HepG2 (cell line): ENCODE measurements around the gene HMCN2. TPM values are rescaled to one million over a fixed set of nuclear protein-coding genes. Genes with fewer than 3 reads are reported as not detected.

ENCODE experiments used
- ATAC-seq: fragments of 200-7000 bp; cut with Tn5 transposase; 3 replicates; pipeline ENCODE4 v1.9.1; 2020; ENCODE audit warnings: mild to moderate bottlenecking, moderate library complexity
- BruUV-seq: library from RNA; stranded (reverse); fragments of 400-500 nt; replicated peaks from 2 replicates; lab custom pipeline; 2021; lab: Mats Ljungman, UMichigan
- CTCF ChIA-PET: fragments of 300-600 bp; formaldehyde crosslinking; extraction: SDS; loops from one replicate; lab custom pipeline; 2021; ENCODE audit warnings: low total read pairs, inconsistent platforms, low intra/inter-chr PET ratio; lab: Yijun Ruan, JAX
- POLR2A ChIA-PET: fragments of 350-600 bp; sonication (Branson Sonifier 250); formaldehyde crosslinking; loops from one replicate; lab custom pipeline; 2020; ENCODE audit warnings: antibody characterized with exemption, inconsistent platforms; lab: Yijun Ruan, JAX
- DNase-seq: peaks from one replicate; pipeline ENCODE4 v3.0.0-alpha.2; 2015; ENCODE audit warnings: low spot score
- FAIRE-seq: peaks from 3 replicates; lab custom pipeline; 2011; peaks lifted over from hg19 to GRCh38; lab: Jason Lieb, UNC
- H2AFZ ChIP-seq: one replicate; pipeline ENCODE4 v1.6.1; 2011; ENCODE audit warnings: low read length, inconsistent platforms
- H3K27ac ChIP-seq: fragments of 300-600 bp; 3 replicates; pipeline ENCODE4 v1.8.0; 2011; ENCODE audit warnings: mixed run types, mild to moderate bottlenecking, mixed read lengths, low read length, inconsistent platforms; ENCODE audit not compliant: insufficient read depth; ENCODE audit errors: extremely low read length
- H3K27me3 ChIP-seq, 2 experiments: fragments of 200-600 bp in 1 of 2; 2 replicates in 1 of 2; 3 replicates in 1 of 2; pipeline versions ENCODE4 v1.6.0 to v1.8.0; 2011; ENCODE audit warnings: low read length in 2 of 2, mild to moderate bottlenecking in 2 of 2, moderate library complexity in 2 of 2, inconsistent platforms in 1 of 2; ENCODE audit not compliant: insufficient read depth in 2 of 2, control insufficient read depth in 1 of 2
- H3K36me3 ChIP-seq, 2 experiments: fragments of 200-600 bp in 1 of 2; replicated peaks in 1 of 2; 2 replicates in 1 of 2; 3 replicates in 1 of 2; pipeline versions ENCODE4 v1.5.1 to v1.8.0; 2011; ENCODE audit warnings: low read length in 2 of 2, inconsistent platforms in 1 of 2; ENCODE audit not compliant: insufficient read depth in 2 of 2, control insufficient read depth in 1 of 2
- H3K4me1 ChIP-seq: 2 replicates; pipeline ENCODE4 v1.5.1; 2012; ENCODE audit warnings: low read length, inconsistent platforms; ENCODE audit not compliant: insufficient read depth
- H3K4me2 ChIP-seq: 2 replicates; pipeline ENCODE4 v1.6.0; 2011; ENCODE audit warnings: low read depth, low read length, inconsistent platforms
- H3K4me3 ChIP-seq, 3 experiments: fragments of 200-600 bp in 1 of 3; sonication (generic), shearing (Covaris generic) in 1 of 3; replicated peaks in 1 of 3; 2 replicates each; pipeline ENCODE4 v1.5.1; 2011 to 2016; ENCODE audit warnings: low read length in 3 of 3, inconsistent platforms in 2 of 3, low read depth in 2 of 3, mild to moderate bottlenecking in 2 of 3, control low read depth in 1 of 3, mixed read lengths in 1 of 3; ENCODE audit not compliant: insufficient read depth in 1 of 3
- H3K79me2 ChIP-seq: one replicate; pipeline ENCODE4 v1.6.1; 2011; ENCODE audit warnings: low read length, inconsistent platforms; ENCODE audit not compliant: insufficient read depth
- H3K9ac ChIP-seq: 2 replicates; pipeline ENCODE4 v1.6.0; 2011; ENCODE audit warnings: mild to moderate bottlenecking, low read depth, low read length, inconsistent platforms; ENCODE audit not compliant: insufficient read depth
- H3K9me3 ChIP-seq: 2 replicates; pipeline ENCODE4 v1.5.1; 2012; ENCODE audit warnings: mild to moderate bottlenecking, low read length
- H4K20me1 ChIP-seq: 2 replicates; pipeline ENCODE4 v1.6.0; 2011; ENCODE audit warnings: inconsistent platforms, mild to moderate bottlenecking, low read length, moderate library complexity; ENCODE audit not compliant: insufficient read depth
- GABPB1 ChIP-seq: IDR thresholded peaks from 2 replicates; pipeline ENCODE4 v1.6.1; 2016; ENCODE audit warnings: mild to moderate bottlenecking, missing genetic modification reagents, moderate library complexity, missing compliant biosample characterization
- HOXA3 ChIP-seq: sonication (generic); formaldehyde crosslinking; IDR thresholded peaks from 2 replicates; pipeline ENCODE4 v1.5.0; 2020; ENCODE audit warnings: missing genetic modification reagents
- MLX ChIP-seq: IDR thresholded peaks from 2 replicates; pipeline ENCODE4 v1.6.1; 2016
- ZNF768 ChIP-seq: sonication (generic); formaldehyde crosslinking; IDR thresholded peaks from 2 replicates; pipeline ENCODE4 v1.4.0; 2020; ENCODE audit warnings: missing genetic modification reagents
- WGBS: methylation state at CpG from one replicate; pipeline ENCODE4 v1.1.6; 2017; ENCODE audit warnings: low lambda C conversion rate; 5-methylcytosine and 5-hydroxymethylcytosine counted together
- in situ Hi-C: cut with HindIII; loops from 2 replicates; pipeline ENCODE4 v1.10.0; 2017; ENCODE audit warnings: low pct_unique_long_range_greater_than_20kb; ENCODE audit not compliant: extremely low pct_ligation_motif_present
- intact Hi-C: fragments of 100-400 bp; cut with micrococcal nuclease; formaldehyde crosslinking; loops from one replicate; pipeline ENCODE4 v1.10.0; 2022; ENCODE audit not compliant: unreplicated experiment
- polyA plus RNA-seq, 8 experiments: library from polyadenylated mRNA; depleted of rRNA in 3 of 8; stranded (reverse) in 7 of 8; unstranded in 1 of 8; fragments of >200 nt; fragmentation: Illumina TruSeq in 4 of 8; extraction: Trizol in 4 of 8; gene quantifications; 2 replicates each; pipeline versions ENCODE4 v1.2.1 to v1.2.3, GENCODE V29; 2011 to 2016; ENCODE audit warnings: low read depth in 4 of 8, missing spikeins in 1 of 8, mixed read lengths in 1 of 8; ENCODE audit not compliant: insufficient read depth in 1 of 8
- total RNA-seq, 5 experiments: library from RNA; depleted of rRNA; stranded (reverse); fragments of >200 nt; fragmentation: Illumina TruSeq; extraction: Trizol; gene quantifications; 2 replicates each; pipeline ENCODE4 v1.2.3, GENCODE V29; 2016; ENCODE audit warnings: low read depth in 1 of 5
- TF ChIP-seq, protein P1 (sequence below): sonication (generic); formaldehyde crosslinking; IDR thresholded peaks from 2 replicates; pipeline ENCODE4 v1.5.0; 2020; ENCODE audit warnings: mild to moderate bottlenecking, missing genetic modification reagents, borderline replicate concordance

HMCN2 gene
- total and polyA plus RNA-seq, 2 of the 13 experiments (the other 11 are each of a cell fraction or from before 2014, with no cell fraction given): 0.09 TPM; not detected in 1

DNA sequence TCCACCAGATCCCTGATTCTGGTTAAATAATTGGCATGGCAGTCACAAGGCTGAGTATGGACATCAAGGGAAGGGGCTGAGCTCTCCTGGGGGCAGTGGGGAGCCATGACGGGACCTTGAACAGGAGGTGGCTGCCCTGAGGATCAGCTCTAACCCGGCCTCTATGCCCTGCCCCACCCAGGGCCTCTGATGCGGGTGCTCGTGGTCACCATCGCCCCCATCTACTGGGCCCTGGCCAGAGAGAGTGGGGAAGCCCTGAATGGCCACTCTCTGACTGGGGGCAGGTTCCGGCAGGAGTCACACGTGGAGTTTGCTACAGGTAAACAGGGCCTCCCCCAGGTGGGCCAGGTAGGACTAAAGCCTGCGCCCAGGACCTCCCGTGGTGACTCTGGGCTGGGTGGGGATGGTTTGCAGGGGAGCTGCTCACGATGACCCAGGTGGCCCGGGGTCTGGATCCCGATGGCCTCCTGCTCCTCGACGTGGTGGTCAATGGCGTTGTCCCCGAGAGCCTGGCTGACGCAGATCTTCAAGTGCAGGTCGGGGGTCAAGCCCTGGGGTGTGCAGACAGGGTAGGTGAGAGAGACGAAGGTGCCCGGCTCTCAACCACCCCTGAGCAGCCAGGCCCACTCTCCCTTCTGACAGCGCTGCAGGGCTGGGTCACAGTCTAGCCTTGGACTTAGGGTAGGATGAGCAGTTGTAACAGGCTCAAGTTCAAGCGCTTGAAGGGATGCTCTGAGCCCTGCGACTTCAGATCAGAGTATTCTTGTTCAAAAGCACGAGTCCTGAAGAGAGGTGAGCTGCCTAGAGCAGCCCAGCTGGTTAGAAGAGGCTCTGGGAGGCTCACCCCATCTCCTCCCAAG is 159.3 kb downstream of the HMCN2 start:
- Histone ChIP-seq H4K20me1 (no peaks in the 10 kb centered on the region), H3K79me2 (no peaks in the 10 kb centered on the region), H3K4me1 (peaks cover 33% of the 10 kb centered on the region), H3K9ac (no peak overlapping the region), H3K36me3 (no peaks in the 10 kb centered on the region), H3K27ac (no peak overlapping the region), H3K27me3 (peaks cover 3 to 35% of the 10 kb centered on the region in 2 experiments; a peak in 4 of 5 replicates), H3K4me3 (no peak overlapping the region), H2AFZ (no peak overlapping the region), H3K9me3 (no peaks in the 10 kb centered on the region), H3K4me2 (no peak overlapping the region)
- POLR2A ChIA-PET: interaction anchor here (1.0 kb wide), 1 partner anchor 21 kb away, joined by 3 read pairs; no protein-coding TSS in a partner anchor
- CTCF ChIA-PET: no interaction called here
- 0 out of 2 replicates have a peak, but pooled peaks have one; percentile 4 for TF ChIP-seq GABPB1 (CRISPR knock-in tag)
- TF ChIP-seq ZNF768 (CRISPR knock-in tag): peak; percentile 30; the same call in 1 of the 2 replicates
- TF ChIP-seq HOXA3 (CRISPR knock-in tag): no peak
- no peak for TF ChIP-seq MLX (CRISPR knock-in tag)
- TF ChIP-seq, protein P1, sequence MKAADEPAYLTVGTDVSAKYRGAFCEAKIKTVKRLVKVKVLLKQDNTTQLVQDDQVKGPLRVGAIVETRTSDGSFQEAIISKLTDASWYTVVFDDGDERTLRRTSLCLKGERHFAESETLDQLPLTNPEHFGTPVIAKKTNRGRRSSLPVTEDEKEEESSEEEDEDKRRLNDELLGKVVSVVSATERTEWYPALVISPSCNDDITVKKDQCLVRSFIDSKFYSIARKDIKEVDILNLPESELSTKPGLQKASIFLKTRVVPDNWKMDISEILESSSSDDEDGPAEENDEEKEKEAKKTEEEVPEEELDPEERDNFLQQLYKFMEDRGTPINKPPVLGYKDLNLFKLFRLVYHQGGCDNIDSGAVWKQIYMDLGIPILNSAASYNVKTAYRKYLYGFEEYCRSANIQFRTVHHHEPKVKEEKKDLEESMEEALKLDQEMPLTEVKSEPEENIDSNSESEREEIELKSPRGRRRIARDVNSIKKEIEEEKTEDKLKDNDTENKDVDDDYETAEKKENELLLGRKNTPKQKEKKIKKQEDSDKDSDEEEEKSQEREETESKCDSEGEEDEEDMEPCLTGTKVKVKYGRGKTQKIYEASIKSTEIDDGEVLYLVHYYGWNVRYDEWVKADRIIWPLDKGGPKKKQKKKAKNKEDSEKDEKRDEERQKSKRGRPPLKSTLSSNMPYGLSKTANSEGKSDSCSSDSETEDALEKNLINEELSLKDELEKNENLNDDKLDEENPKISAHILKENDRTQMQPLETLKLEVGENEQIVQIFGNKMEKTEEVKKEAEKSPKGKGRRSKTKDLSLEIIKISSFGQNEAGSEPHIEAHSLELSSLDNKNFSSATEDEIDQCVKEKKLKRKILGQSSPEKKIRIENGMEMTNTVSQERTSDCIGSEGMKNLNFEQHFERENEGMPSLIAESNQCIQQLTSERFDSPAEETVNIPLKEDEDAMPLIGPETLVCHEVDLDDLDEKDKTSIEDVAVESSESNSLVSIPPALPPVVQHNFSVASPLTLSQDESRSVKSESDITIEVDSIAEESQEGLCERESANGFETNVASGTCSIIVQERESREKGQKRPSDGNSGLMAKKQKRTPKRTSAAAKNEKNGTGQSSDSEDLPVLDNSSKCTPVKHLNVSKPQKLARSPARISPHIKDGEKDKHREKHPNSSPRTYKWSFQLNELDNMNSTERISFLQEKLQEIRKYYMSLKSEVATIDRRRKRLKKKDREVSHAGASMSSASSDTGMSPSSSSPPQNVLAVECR (CRISPR knock-in tag): 0 out of 2 replicates have a peak, but pooled peaks have one; percentile 7
- 47% methylated on average over 12 of the region's 24 CpGs for WGBS
- BruUV-seq: no TSS peak
- no peak for FAIRE-seq
- in situ Hi-C loops (no loop called here), intact Hi-C loops (no loop called here)
- ATAC-seq: peak; percentile 36
- DNase-seq: no peak
